Osteoblast (primary cell): Measurements from ENCODE around the gene COX5B. TPM values are rescaled to one million over a fixed set of nuclear protein-coding genes. Genes with fewer than 3 reads are reported as not detected.
A peak's percentile ranks its signal among the peaks of the same experiment; 100 is the strongest.
"Not testable (repeated sequence)": the region's sequence is repeated elsewhere in the genome, so short reads cannot be mapped to it uniquely, and the experiment has no call there.

ENCODE experiments used
- DNase-seq: peaks from one replicate; pipeline ENCODE4 v3.0.0; 2011; ENCODE audit warnings: low spot score, mixed read lengths; ENCODE audit not compliant: insufficient read length; ENCODE audit errors: missing footprints
- H2AFZ ChIP-seq: 2 replicates; pipeline ENCODE4 v1.6.0; 2011; ENCODE audit warnings: mild to moderate bottlenecking, low read length
- H3K27ac ChIP-seq: 2 replicates; pipeline ENCODE4 v1.5.1; 2011; ENCODE audit warnings: mild to moderate bottlenecking, low read depth, low read length, moderate library complexity
- H3K27me3 ChIP-seq: 2 replicates; pipeline ENCODE4 v1.6.0; 2012; ENCODE audit warnings: mild to moderate bottlenecking, control low read depth, inconsistent platforms, low read length, moderate library complexity; ENCODE audit not compliant: insufficient read depth
- H3K36me3 ChIP-seq: 2 replicates; pipeline ENCODE4 v1.5.1; 2011; ENCODE audit warnings: mild to moderate bottlenecking, low read length, control low read depth, moderate library complexity; ENCODE audit not compliant: insufficient read depth
- H3K4me1 ChIP-seq: 2 replicates; pipeline ENCODE4 v1.5.1; 2011; ENCODE audit warnings: mild to moderate bottlenecking, low read length, control low read depth, moderate library complexity; ENCODE audit not compliant: insufficient read depth
- H3K4me2 ChIP-seq: 2 replicates; pipeline ENCODE4 v1.6.0; 2011; ENCODE audit warnings: mild to moderate bottlenecking, low read length; ENCODE audit not compliant: insufficient read depth
- H3K4me3 ChIP-seq: fragments of 200-600 bp; sonication (generic); 3 replicates; pipeline ENCODE4 v1.5.1; 2012; ENCODE audit warnings: mild to moderate bottlenecking, low read length, inconsistent platforms; ENCODE audit not compliant: insufficient read depth
- H3K79me2 ChIP-seq: 2 replicates; pipeline ENCODE4 v1.6.0; 2012; ENCODE audit warnings: mild to moderate bottlenecking, low read length, control low read depth, inconsistent platforms; ENCODE audit not compliant: insufficient read depth
- H3K9me3 ChIP-seq: 2 replicates; pipeline ENCODE4 v1.5.1; 2011; ENCODE audit warnings: low read depth, low read length, control low read depth
- H4K20me1 ChIP-seq: 2 replicates; pipeline ENCODE4 v1.6.0; 2012; ENCODE audit warnings: mild to moderate bottlenecking, low read length, control low read depth; ENCODE audit not compliant: insufficient read depth
- total RNA-seq: library from RNA; depleted of rRNA; stranded (reverse); fragments of >200 nt; gene quantifications from 2 replicates; pipeline ENCODE4 v1.2.3, GENCODE V29; 2012
- TF ChIP-seq, protein P1 (sequence below): IDR thresholded peaks from 2 replicates; pipeline ENCODE4 v1.5.1; 2011; ENCODE audit warnings: mild to moderate bottlenecking, low read depth, low read length, moderate library complexity; ENCODE audit errors: extremely low read depth

Gene COX5B, protein sequence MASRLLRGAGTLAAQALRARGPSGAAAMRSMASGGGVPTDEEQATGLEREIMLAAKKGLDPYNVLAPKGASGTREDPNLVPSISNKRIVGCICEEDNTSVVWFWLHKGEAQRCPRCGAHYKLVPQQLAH
- 214 and 243 TPM in 2 replicates for total RNA-seq

- H4K20me1 ChIP-seq = no peaks in the 10 kb centered on the region
- peak within 1 kb of the TSS; percentile 97 for H3K4me3 ChIP-seq
- no peaks in the 10 kb centered on the region for H3K27me3 ChIP-seq
- peak within 1 kb of the TSS; percentile 93 for H3K4me2 ChIP-seq
- H3K9me3 ChIP-seq = no peaks in the 10 kb centered on the region
- peaks cover 21% of the 10 kb centered on the region for H3K36me3 ChIP-seq
- H3K79me2 ChIP-seq = peaks cover 15% of the 10 kb centered on the region
- DNase-seq = peak; percentile 99
- H3K4me1 ChIP-seq = no peaks in the 10 kb centered on the region
- peak within 1 kb of the TSS; percentile 81 for H3K27ac ChIP-seq
- TF ChIP-seq, protein P1, sequence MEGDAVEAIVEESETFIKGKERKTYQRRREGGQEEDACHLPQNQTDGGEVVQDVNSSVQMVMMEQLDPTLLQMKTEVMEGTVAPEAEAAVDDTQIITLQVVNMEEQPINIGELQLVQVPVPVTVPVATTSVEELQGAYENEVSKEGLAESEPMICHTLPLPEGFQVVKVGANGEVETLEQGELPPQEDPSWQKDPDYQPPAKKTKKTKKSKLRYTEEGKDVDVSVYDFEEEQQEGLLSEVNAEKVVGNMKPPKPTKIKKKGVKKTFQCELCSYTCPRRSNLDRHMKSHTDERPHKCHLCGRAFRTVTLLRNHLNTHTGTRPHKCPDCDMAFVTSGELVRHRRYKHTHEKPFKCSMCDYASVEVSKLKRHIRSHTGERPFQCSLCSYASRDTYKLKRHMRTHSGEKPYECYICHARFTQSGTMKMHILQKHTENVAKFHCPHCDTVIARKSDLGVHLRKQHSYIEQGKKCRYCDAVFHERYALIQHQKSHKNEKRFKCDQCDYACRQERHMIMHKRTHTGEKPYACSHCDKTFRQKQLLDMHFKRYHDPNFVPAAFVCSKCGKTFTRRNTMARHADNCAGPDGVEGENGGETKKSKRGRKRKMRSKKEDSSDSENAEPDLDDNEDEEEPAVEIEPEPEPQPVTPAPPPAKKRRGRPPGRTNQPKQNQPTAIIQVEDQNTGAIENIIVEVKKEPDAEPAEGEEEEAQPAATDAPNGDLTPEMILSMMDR = no peak
- H2AFZ ChIP-seq = peak within 1 kb of the TSS; percentile 98
These were observed at the start of gene COX5B for GRCh38 chr2:97645695-97646629. Gene COX5B, plus strand, starts transcription at chr2:97646062. Its CDS starts 25 bp downstream, at chr2:97646087.

GRCh38 chr2:97596180-97596579, 49.7 kb upstream of the COX5B start:
- not testable (repeated sequence) for H3K27me3 ChIP-seq, H4K20me1 ChIP-seq, H3K4me1 ChIP-seq, H3K4me3 ChIP-seq, H3K79me2 ChIP-seq, H3K27ac ChIP-seq, H3K9me3 ChIP-seq, H3K36me3 ChIP-seq, H3K4me2 ChIP-seq, H2AFZ ChIP-seq, DNase-seq

DNA sequence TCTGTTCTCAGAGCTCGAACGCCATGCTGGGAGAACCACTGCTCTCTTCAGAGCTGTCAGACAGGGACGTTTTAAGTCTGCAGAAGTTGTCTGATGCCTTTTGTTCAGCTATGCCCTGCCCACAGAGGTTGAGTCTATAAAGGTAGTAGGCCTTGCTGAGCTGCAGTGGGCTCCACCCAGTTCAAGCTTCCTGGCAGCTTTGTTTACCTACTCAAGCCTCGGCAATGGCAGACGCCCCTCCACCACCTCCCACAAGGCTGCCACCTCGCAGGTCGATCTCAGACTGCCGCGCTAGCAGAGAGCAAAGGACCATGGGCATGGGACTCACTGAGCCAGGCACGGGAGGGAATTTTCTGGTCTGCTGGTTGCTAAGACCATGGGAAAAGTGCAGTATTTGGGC, 44.3 kb upstream of the COX5B start:
- H4K20me1 ChIP-seq, H3K9me3 ChIP-seq, H2AFZ ChIP-seq, H3K27ac ChIP-seq, H3K27me3 ChIP-seq, H3K4me1 ChIP-seq, H3K4me3 ChIP-seq, DNase-seq, H3K36me3 ChIP-seq, H3K79me2 ChIP-seq, H3K4me2 ChIP-seq: not testable (repeated sequence)

GRCh38 chr2:97605109-97605508, 40.8 kb upstream of the COX5B start:
- not testable (repeated sequence) for H3K79me2 ChIP-seq, H3K36me3 ChIP-seq, H3K9me3 ChIP-seq, DNase-seq, H3K4me2 ChIP-seq, H4K20me1 ChIP-seq, H3K4me3 ChIP-seq, H2AFZ ChIP-seq, H3K4me1 ChIP-seq, H3K27me3 ChIP-seq, H3K27ac ChIP-seq

DNA sequence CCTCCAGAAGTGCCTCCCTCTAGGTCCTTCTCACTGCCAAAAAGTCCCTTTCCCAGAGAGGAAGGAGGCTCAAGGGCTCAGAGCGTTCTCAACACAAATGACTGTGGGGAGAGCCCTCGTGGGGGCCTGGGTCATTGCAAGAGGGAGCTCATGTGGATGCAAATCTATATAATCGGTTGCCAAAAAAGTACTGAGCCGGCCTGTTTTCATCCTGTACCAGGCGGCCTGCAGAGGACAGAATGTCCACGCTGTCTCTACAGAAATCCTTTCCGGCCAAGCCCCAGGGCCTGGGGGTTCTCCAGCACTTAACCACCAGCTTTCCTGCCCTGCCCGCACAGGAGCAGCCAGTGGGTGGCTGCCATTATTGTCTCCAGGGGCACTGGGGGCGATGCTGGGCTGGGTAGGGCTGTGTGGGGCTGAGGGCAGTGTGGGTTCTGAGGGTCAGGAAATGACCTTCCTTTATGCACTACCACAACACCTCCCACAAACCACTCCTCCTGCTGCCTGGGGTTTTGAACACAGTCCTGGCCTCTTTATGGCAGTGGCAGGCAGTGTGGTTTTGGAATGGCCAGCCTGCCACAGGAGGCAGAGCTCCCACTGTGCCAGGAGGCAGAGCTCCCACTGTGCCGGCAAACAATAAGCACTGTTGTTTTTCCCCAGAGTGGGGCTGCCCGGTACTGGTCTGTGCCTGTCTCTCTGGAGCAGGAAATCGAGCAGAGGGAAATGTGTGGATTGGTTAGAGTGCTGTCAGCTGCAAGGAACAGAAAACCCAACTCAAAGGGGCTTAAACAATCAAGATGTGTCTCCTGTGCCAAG, 40.1 kb upstream of the COX5B start:
- H3K9me3 ChIP-seq, H3K4me3 ChIP-seq, H4K20me1 ChIP-seq, H3K27ac ChIP-seq, H3K79me2 ChIP-seq, H2AFZ ChIP-seq, H3K4me2 ChIP-seq, DNase-seq, H3K27me3 ChIP-seq, H3K36me3 ChIP-seq, H3K4me1 ChIP-seq: not testable (repeated sequence)

DNA sequence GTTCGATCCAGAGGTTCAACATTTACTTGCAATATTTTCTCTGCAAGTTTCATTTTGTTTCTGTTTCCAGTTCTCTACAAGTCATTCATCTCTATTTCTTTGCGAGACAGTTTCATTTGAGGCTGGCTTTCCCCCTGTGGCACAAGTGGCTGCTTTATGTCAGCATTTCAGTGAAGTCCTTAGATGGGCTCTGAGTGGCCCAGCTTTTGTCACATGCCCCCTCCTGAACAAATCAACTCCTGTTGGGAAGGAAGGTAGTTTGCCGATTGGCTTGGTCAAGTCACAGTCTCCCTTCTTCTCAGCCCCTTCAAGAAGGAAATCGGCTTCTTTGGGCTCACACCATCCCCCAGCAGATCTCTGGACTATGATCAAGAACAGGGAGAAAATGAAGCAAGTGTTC, 37.1 kb upstream of the COX5B start:
- not testable (repeated sequence) for H2AFZ ChIP-seq, H3K9me3 ChIP-seq, H3K36me3 ChIP-seq, H3K27ac ChIP-seq, H3K79me2 ChIP-seq, H3K4me2 ChIP-seq, DNase-seq, H3K4me3 ChIP-seq, H3K27me3 ChIP-seq, H4K20me1 ChIP-seq, H3K4me1 ChIP-seq

GRCh38 chr2:97611895-97612294, 34.0 kb upstream of the COX5B start:
- H3K79me2 ChIP-seq, H3K4me3 ChIP-seq, H3K36me3 ChIP-seq, H3K4me1 ChIP-seq, H3K27me3 ChIP-seq, H4K20me1 ChIP-seq, H3K4me2 ChIP-seq, DNase-seq, H3K27ac ChIP-seq, H2AFZ ChIP-seq, H3K9me3 ChIP-seq: not testable (repeated sequence)
